HCT116 (cell line): ENCODE results near the gene KBTBD2. TPM values are rescaled to one million over a fixed set of nuclear protein-coding genes. Genes with fewer than 3 reads are reported as not detected.
"Not testable (repeated sequence)": the region's sequence is repeated elsewhere in the genome, so short reads cannot be mapped to it uniquely, and the experiment has no call there.

Experiments
- ATAC-seq: fragments of 200-7000 bp; cut with Tn5 transposase; 2 replicates; pipeline ENCODE4 v1.9.1; 2020; ENCODE audit warnings: mild to moderate bottlenecking, moderate library complexity
- BruUV-seq: library from RNA; stranded (reverse); fragments of 400-500 nt; replicated peaks from 2 replicates; lab custom pipeline; 2021; lab: Mats Ljungman, UMichigan
- CTCF ChIA-PET: fragments of 300-600 bp; sonication (Branson Sonifier 250); formaldehyde crosslinking; loops from one replicate; lab custom pipeline; 2021; ENCODE audit warnings: antibody characterized with exemption; lab: Charles Lee
- POLR2A ChIA-PET: fragments of 300-600, 350-600 bp; sonication (Branson Sonifier 250); formaldehyde crosslinking; loops from one replicate; lab custom pipeline; 2021; ENCODE audit warnings: antibody characterized with exemption; lab: Charles Lee
- RAD21 ChIA-PET, 2 experiments: fragments of 300-600 bp; sonication (Branson Sonifier 250); formaldehyde crosslinking; loops; one replicate each; lab custom pipeline; 2023; ENCODE audit warnings: low total read pairs in 2 of 2; ENCODE audit not compliant: uncharacterized antibody in 2 of 2, unreplicated experiment in 2 of 2, low non-redundant PET in 1 of 2; lab: Charles Lee
- DNase-seq: peaks from one replicate; pipeline ENCODE4 v3.0.0-alpha.2; 2010; ENCODE audit warnings: low read depth, low spot score
- H2AFZ ChIP-seq: fragments of 200-600 bp; shearing (Covaris generic), sonication (generic); 2 replicates; pipeline ENCODE4 v1.6.1; 2017; ENCODE audit warnings: low read depth, mixed run types, mixed read lengths, antibody characterized with exemption, low read length; ENCODE audit not compliant: poor library complexity, severe bottlenecking
- H3K27ac ChIP-seq: 2 replicates; pipeline ENCODE4 v1.5.1; 2012; ENCODE audit warnings: low read depth, low read length
- H3K27me3 ChIP-seq: fragments of 200-600 bp; sonication (generic); 2 replicates; pipeline ENCODE4 v1.6.1; 2016; ENCODE audit warnings: mixed run types, low read length, mixed read lengths; ENCODE audit not compliant: insufficient read depth
- H3K36me3 ChIP-seq, 2 experiments: fragments of 200-500 bp in 1 of 2; fragments of 200-600 bp in 1 of 2; sonication (Bioruptor generic) in 1 of 2; sonication (generic) in 1 of 2; 2 replicates each; pipeline versions ENCODE4 v1.5.1 to v1.6.1; 2014 to 2016; ENCODE audit warnings: low read length in 2 of 2, inconsistent platforms in 1 of 2, mixed read lengths in 1 of 2, mixed run types in 1 of 2; ENCODE audit not compliant: insufficient read depth in 2 of 2, control insufficient read depth in 1 of 2
- H3K4me1 ChIP-seq, 2 experiments: fragments of 200-600 bp in 1 of 2; sonication (generic) in 1 of 2; 2 replicates each; pipeline versions ENCODE4 v1.5.1 to v1.6.1; 2012 to 2017; ENCODE audit warnings: low read length in 2 of 2, inconsistent platforms in 1 of 2, mild to moderate bottlenecking in 1 of 2, mixed read lengths in 1 of 2, mixed run types in 1 of 2, moderate library complexity in 1 of 2; ENCODE audit not compliant: insufficient read depth in 2 of 2, control insufficient read depth in 1 of 2
- H3K4me2 ChIP-seq: fragments of 200-600 bp; sonication (generic); 2 replicates; pipeline ENCODE4 v1.6.1; 2017; ENCODE audit warnings: mixed run types, low read length, mixed read lengths
- H3K4me3 ChIP-seq, 2 experiments: fragments of 200-600 bp in 1 of 2; sonication (generic) in 1 of 2; replicated peaks in 1 of 2; 2 replicates each; pipeline ENCODE4 v1.5.1; 2011 to 2016; ENCODE audit warnings: low read length in 2 of 2, control low read depth in 1 of 2, low read depth in 1 of 2, mild to moderate bottlenecking in 1 of 2, mixed read lengths in 1 of 2, mixed run types in 1 of 2
- H3K79me2 ChIP-seq: fragments of 200-600 bp; sonication (generic); 2 replicates; pipeline ENCODE4 v1.6.1; 2017; ENCODE audit warnings: mild to moderate bottlenecking, mixed run types, low read length, moderate library complexity, mixed read lengths; ENCODE audit not compliant: insufficient read depth
- H3K9ac ChIP-seq: fragments of 200-600 bp; sonication (generic); 2 replicates; pipeline ENCODE4 v1.6.1; 2016; ENCODE audit warnings: low read length, mixed read lengths
- H3K9me2 ChIP-seq: fragments of 200-600 bp; sonication (generic), shearing (Covaris generic); 2 replicates; pipeline ENCODE4 v1.6.1; 2017; ENCODE audit warnings: mixed run types, mild to moderate bottlenecking, moderate library complexity; ENCODE audit not compliant: insufficient read depth
- H3K9me3 ChIP-seq, 2 experiments: fragments of 200-500 bp in 1 of 2; fragments of 200-600 bp in 1 of 2; sonication (Bioruptor generic) in 1 of 2; sonication (generic) in 1 of 2; 2 replicates each; pipeline ENCODE4 v1.6.1; 2014 to 2017; ENCODE audit warnings: low read length in 2 of 2, mixed read lengths in 2 of 2, inconsistent platforms in 1 of 2, low read depth in 1 of 2, mild to moderate bottlenecking in 1 of 2, mixed run types in 1 of 2, moderate library complexity in 1 of 2; ENCODE audit not compliant: control insufficient read depth in 1 of 2, insufficient read depth in 1 of 2
- H4K20me1 ChIP-seq: fragments of 200-600 bp; sonication (generic), shearing (Covaris generic); 2 replicates; pipeline ENCODE4 v1.6.1; 2017; ENCODE audit warnings: mixed run types, mild to moderate bottlenecking, moderate library complexity; ENCODE audit not compliant: insufficient read depth
- CBX3 ChIP-seq: IDR thresholded peaks from 2 replicates; pipeline ENCODE4 v1.6.1; 2012; ENCODE audit warnings: low read depth
- EGR1 ChIP-seq: IDR thresholded peaks from 2 replicates; pipeline ENCODE4 v1.6.1; 2012; ENCODE audit warnings: low read depth
- EZH2phosphoT487 ChIP-seq: fragments of 200-600 bp; IDR thresholded peaks from 2 replicates; pipeline ENCODE4 v1.6.1; 2018; ENCODE audit warnings: antibody characterized with exemption, borderline replicate concordance
- SIN3A ChIP-seq: IDR thresholded peaks from 2 replicates; pipeline ENCODE4 v1.6.1; 2012; ENCODE audit warnings: low read depth
- ZNF274 ChIP-seq: fragments of 200-500 bp; sonication (Bioruptor generic); IDR thresholded peaks from 2 replicates; pipeline ENCODE4 v1.6.1; 2014; ENCODE audit warnings: mild to moderate bottlenecking, low read depth, low read length, inconsistent platforms
- intact Hi-C: fragments of 100-400 bp; cut with micrococcal nuclease; formaldehyde crosslinking; loops from 2 replicates; pipeline ENCODE4 v1.10.0; 2022
- total RNA-seq: library from RNA; stranded (reverse); gene quantifications from one replicate; pipeline ENCODE4 v1.2.1, GENCODE V29; 2021; ENCODE audit not compliant: unreplicated experiment
- TF ChIP-seq, protein P1 (sequence below): IDR thresholded peaks from 2 replicates; pipeline ENCODE4 v1.6.1; 2012
- TF ChIP-seq, protein P2 (sequence below): IDR thresholded peaks from 2 replicates; pipeline ENCODE4 v1.6.1; 2012

KBTBD2 gene
- total RNA-seq, 1 experiment from 2014 or later: 29.0 TPM

DNA sequence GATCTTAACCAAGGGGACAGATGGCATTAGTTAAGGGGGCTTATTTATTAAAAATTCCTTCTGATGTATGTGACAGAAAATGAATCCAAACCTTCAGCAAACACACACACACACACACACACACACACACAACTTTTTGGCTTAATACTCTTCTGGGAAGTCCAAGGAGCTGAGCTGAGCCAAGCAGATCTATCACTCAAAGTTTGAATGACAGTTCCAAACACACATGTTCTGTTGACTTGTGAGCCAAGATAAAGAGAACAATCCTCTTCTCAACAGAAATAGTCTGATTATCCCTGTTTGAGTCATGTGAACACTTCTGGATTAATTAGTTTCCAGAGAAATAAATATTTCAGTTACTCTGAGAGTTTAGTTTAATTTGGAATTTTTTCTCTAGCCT is 31.5 kb downstream of the KBTBD2 start:
- no peak overlapping the region for H2AFZ ChIP-seq
- no peak overlapping the region for H3K9ac ChIP-seq
- BruUV-seq: no TSS peak
- H4K20me1 ChIP-seq: no peaks in the 10 kb centered on the region
- H3K36me3 ChIP-seq: no peaks in the 10 kb centered on the region
- no peak overlapping the region for H3K4me3 ChIP-seq
- CTCF ChIA-PET: no interaction called here
- intact Hi-C loops: no loop called here
- H3K27me3 ChIP-seq: peaks cover 6% of the 10 kb centered on the region; the same call in 1 of the 2 replicates
- POLR2A ChIA-PET: no interaction called here
- RAD21 ChIA-PET: no interaction called here
- H3K79me2 ChIP-seq: no peaks in the 10 kb centered on the region
- TF ChIP-seq CBX3 (no peak), EZH2phosphoT487 (no peak)
- DNase-seq (no peak), ATAC-seq (no peak)
- no peaks in the 10 kb centered on the region for H3K9me3 ChIP-seq
- H3K4me1 ChIP-seq: no peaks in the 10 kb centered on the region
- no peak overlapping the region for H3K27ac ChIP-seq
- no peaks in the 10 kb centered on the region for H3K9me2 ChIP-seq
- H3K4me2 ChIP-seq: no peak overlapping the region

DNA sequence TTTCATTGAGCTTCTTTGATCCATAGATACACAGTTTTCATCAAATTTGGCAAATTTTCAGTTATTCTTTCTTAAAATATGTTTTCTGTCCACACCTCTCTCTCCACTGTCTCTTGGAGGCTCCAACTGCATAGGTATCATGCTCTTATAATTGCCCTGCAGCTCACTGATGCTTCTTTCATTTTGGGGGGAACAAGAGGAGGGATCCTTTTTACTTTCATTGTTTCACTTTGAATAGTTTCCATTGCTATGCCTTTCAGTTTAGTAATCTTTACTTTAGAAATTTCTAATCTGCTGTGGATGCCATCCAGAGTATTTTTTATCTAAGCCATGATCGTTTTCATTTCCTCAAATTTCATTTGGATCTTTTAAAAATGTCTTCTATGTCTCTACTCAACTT is 32.9 kb downstream of the KBTBD2 start:
- ATAC-seq: no peak
- RAD21 ChIA-PET: no interaction called here

DNA sequence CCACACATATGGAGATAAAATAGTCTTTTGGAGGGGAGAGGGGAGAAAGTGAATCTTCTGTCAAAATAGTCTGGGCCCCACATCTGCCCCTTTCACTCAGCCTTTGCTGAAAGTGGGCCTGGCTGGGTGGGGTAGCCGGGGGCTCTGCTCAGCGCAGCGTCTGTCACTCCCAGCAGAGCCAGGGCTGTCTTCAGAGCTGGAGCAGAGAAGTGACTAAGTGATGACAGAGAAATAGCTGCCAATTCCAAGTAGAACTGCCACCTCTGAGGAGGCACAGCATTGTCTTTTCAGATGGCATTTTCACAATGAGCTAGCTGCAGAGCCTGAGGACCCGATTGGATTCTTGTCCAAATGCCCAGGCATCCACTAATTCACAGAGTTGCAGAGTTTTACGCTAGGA is 34.5 kb downstream of the KBTBD2 start:
- RAD21 ChIA-PET, H3K27ac ChIP-seq, H4K20me1 ChIP-seq, BruUV-seq, H3K4me2 ChIP-seq, H3K79me2 ChIP-seq, DNase-seq, POLR2A ChIA-PET, H3K9ac ChIP-seq, ATAC-seq, intact Hi-C loops, H2AFZ ChIP-seq, H3K27me3 ChIP-seq, H3K4me1 ChIP-seq, H3K9me3 ChIP-seq, H3K4me3 ChIP-seq, H3K9me2 ChIP-seq, H3K36me3 ChIP-seq: not testable (repeated sequence)
- CTCF ChIA-PET: interaction anchor here (2.0 kb wide), 1 partner anchor 11 kb away, joined by 4 read pairs; no protein-coding TSS in a partner anchor

More for the DNA sequence above, 32.9 kb downstream of the KBTBD2 start:
- Histone ChIP-seq H3K27ac (no peak overlapping the region), H3K4me3 (no peak overlapping the region), H3K79me2 (no peaks in the 10 kb centered on the region), H3K27me3 (peaks cover 6% of the 10 kb centered on the region; the same call in 1 of the 2 replicates), H3K9me3 (no peaks in the 10 kb centered on the region), H3K9me2 (no peaks in the 10 kb centered on the region), H4K20me1 (no peaks in the 10 kb centered on the region), H3K4me1 (no peaks in the 10 kb centered on the region), H2AFZ (no peak overlapping the region), H3K9ac (no peak overlapping the region), H3K36me3 (no peaks in the 10 kb centered on the region), H3K4me2 (no peak overlapping the region)
- BruUV-seq: no TSS peak
- POLR2A ChIA-PET: no interaction called here
- TF ChIP-seq CBX3: no peak
- TF ChIP-seq ZNF274: no peak
- TF ChIP-seq, protein P1, sequence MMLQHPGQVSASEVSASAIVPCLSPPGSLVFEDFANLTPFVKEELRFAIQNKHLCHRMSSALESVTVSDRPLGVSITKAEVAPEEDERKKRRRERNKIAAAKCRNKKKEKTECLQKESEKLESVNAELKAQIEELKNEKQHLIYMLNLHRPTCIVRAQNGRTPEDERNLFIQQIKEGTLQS: no peak
- TF ChIP-seq EGR1: no peak
- no peak for TF ChIP-seq EZH2phosphoT487
- no peak for TF ChIP-seq SIN3A
- TF ChIP-seq, protein P2, sequence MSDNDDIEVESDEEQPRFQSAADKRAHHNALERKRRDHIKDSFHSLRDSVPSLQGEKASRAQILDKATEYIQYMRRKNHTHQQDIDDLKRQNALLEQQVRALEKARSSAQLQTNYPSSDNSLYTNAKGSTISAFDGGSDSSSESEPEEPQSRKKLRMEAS: no peak
- no peak for DNase-seq
- CTCF ChIA-PET: interaction anchor here (1.8 to 2.0 kb wide), 2 partner anchors 12 to 13 kb away, joined by 4 to 5 read pairs; no protein-coding TSS in a partner anchor
- intact Hi-C loops: no loop called here
